ENCODE data around the gene APOA5. TPM values are rescaled to one million over a fixed set of nuclear protein-coding genes. Genes with fewer than 3 reads are reported as not detected.
A peak's percentile ranks its signal among the peaks of the same experiment; 100 is the strongest.

Gene APOA5
- total RNA-seq, 2 donors from 2014 or later = not detected

DNA sequence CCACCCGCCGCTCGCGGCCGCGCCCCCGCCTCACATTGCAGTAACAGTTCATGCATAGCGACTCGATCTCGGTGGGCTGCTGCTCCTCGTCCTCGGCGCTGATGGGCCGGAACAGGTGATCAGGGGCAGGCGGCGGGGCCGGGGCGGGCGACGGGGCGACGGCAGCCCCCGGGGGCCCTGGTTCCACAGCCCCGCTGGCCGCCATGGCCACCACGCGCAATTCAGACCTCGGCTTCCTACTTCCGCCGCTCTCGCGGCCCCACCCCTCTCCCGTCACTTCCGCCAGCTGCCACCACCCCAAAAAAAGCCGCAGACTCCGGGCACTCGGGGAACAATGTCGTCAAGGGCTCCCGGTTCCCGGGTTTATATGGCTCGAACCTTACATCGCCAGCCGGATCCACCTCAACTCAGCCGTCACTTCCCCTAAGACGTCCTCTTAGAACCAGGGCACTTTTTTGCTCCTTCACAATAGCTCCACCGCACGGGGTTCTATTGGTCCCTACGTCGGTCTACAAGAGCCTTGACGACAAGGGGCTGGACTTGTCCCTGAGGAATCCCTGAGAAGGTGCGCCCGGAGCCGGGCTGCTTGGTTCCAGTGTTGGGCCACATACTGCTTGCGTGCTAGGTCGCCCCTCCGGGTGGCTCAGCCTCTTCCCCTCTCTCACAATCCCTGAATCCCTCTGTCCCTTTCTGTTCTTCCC lies 3.7 kb downstream of the APOA5 start, which contains the start of gene ZPR1:
Gene ZPR1 (minus strand): TSS at position 238 of the 701 bp plus-strand sequence. CDS start 33 bp downstream, at position 205.
- ATAC-seq (ENCODE audit: insufficient number of reproducible peaks, low FRiP score, low read depth) = peak; percentile 64
- peak within 1 kb of the TSS; percentile 99 for H3K4me3 ChIP-seq
- H3K27me3 ChIP-seq (replicated peaks; ENCODE audit: insufficient read depth) = no peaks in the 10 kb centered on the region
- peaks cover 31% of the 10 kb centered on the region for H3K36me3 ChIP-seq
- H3K4me1 ChIP-seq (ENCODE audit: control insufficient read depth in 1 of 2, low read depth in 2 of 2) = peaks cover 12 to 26% of the 10 kb centered on the region in 2 donors
- H3K9me3 ChIP-seq = no peaks in the 10 kb centered on the region
- DNase-seq (ENCODE audit: low spot score) = peak; percentile 50
- peak within 1 kb of the TSS; percentile 77 to 86 for H3K27ac ChIP-seq
- TF ChIP-seq, protein P1, sequence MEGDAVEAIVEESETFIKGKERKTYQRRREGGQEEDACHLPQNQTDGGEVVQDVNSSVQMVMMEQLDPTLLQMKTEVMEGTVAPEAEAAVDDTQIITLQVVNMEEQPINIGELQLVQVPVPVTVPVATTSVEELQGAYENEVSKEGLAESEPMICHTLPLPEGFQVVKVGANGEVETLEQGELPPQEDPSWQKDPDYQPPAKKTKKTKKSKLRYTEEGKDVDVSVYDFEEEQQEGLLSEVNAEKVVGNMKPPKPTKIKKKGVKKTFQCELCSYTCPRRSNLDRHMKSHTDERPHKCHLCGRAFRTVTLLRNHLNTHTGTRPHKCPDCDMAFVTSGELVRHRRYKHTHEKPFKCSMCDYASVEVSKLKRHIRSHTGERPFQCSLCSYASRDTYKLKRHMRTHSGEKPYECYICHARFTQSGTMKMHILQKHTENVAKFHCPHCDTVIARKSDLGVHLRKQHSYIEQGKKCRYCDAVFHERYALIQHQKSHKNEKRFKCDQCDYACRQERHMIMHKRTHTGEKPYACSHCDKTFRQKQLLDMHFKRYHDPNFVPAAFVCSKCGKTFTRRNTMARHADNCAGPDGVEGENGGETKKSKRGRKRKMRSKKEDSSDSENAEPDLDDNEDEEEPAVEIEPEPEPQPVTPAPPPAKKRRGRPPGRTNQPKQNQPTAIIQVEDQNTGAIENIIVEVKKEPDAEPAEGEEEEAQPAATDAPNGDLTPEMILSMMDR (IDR thresholded peaks at IDR 0.05) = no peak

DNA sequence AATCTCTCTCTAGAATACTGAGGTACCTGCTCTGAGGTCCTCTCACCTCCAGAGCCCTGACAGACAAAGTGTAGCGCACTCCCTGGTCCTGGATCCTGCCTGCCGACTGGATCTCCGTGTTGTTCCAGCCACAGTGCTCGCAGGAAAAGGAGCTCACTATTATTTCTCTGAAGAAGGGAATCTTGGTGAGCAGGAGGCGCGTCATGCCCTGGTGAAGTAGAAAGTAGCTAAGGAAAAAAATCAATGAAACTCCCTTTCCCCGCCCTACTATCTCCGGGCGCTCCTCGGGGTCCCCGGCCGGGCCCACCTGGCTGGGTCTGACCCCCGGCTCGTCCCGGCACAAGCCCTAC lies 4.3 kb downstream of the APOA5 start:
- no peak for DNase-seq (ENCODE audit: low spot score)
- H3K4me3 ChIP-seq = peak overlapping the region; percentile 99
- H3K9me3 ChIP-seq = no peaks in the 10 kb centered on the region
- peaks cover 35% of the 10 kb centered on the region for H3K36me3 ChIP-seq
- H3K4me1 ChIP-seq (ENCODE audit: control insufficient read depth in 1 of 2, low read depth in 2 of 2) = peaks cover 12 to 26% of the 10 kb centered on the region in 2 donors
- H3K27me3 ChIP-seq (replicated peaks; ENCODE audit: insufficient read depth) = no peaks in the 10 kb centered on the region
- peak overlapping the region; percentile 77 to 86 for H3K27ac ChIP-seq
- ATAC-seq (ENCODE audit: insufficient number of reproducible peaks, low FRiP score, low read depth) = no peak
- TF ChIP-seq, protein P1 (IDR thresholded peaks at IDR 0.05) = no peak

DNA sequence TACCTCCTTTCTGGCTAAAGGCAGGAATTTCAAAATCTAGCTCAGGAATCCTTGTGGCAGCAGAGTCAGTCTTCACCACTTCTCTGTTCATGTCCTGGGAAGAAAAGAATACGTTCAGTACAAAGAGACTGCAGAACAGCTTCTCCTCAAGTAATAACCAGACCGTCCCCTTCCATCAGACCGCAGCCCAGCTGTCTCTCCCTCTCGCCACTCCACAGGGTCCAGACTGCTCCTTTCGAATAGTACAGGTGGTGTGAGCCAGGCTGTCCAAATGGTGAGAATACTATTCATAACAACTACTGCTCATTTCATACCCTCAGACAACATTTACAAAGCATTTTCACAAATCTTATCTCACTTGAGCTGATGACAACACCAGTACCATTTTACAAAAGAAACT lies 4.7 kb downstream of the APOA5 start:
- Histone ChIP-seq H3K9me3 (no peaks in the 10 kb centered on the region), H3K27ac (no peak overlapping the region), H3K4me3 (peak overlapping the region; percentile 99), H3K27me3 (replicated peaks; ENCODE audit: insufficient read depth) (no peaks in the 10 kb centered on the region), H3K36me3 (peaks cover 39% of the 10 kb centered on the region), H3K4me1 (ENCODE audit: control insufficient read depth in 1 of 2, low read depth in 2 of 2) (peaks cover 12 to 26% of the 10 kb centered on the region in 2 donors)
- TF ChIP-seq, protein P1 (IDR thresholded peaks at IDR 0.05) = no peak
- no peak for DNase-seq (ENCODE audit: low spot score)
- no peak for ATAC-seq (ENCODE audit: insufficient number of reproducible peaks, low FRiP score, low read depth)

DNA sequence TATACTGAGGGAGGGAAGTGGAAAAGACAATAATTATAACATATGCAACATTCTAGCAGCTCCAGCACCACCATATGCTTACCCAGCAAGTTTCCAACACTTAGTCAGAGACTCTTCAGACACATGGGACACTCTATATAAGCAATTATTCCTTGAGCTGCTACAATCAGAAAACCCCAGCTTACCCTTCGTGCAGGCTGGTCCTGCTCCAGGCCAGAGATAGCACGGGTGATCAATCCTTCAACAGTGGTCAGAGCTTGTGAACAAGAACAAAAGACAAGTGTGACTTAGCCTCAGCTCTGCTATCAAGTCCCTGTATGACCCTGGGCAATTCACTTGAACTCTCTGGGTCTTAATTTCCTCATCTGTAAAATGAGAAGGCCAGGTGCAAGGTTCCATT lies 5.4 kb downstream of the APOA5 start:
- no peak overlapping the region for H3K4me3 ChIP-seq
- H3K9me3 ChIP-seq = no peaks in the 10 kb centered on the region
- H3K36me3 ChIP-seq = peaks cover 43% of the 10 kb centered on the region
- H3K27me3 ChIP-seq (replicated peaks; ENCODE audit: insufficient read depth) = no peaks in the 10 kb centered on the region
- no peak for ATAC-seq (ENCODE audit: insufficient number of reproducible peaks, low FRiP score, low read depth)
- H3K27ac ChIP-seq = no peak overlapping the region
- TF ChIP-seq, protein P1 (IDR thresholded peaks at IDR 0.05) = no peak
- peaks cover 12 to 22% of the 10 kb centered on the region in 2 donors for H3K4me1 ChIP-seq (ENCODE audit: control insufficient read depth in 1 of 2, low read depth in 2 of 2)
- DNase-seq (ENCODE audit: low spot score) = no peak

DNA sequence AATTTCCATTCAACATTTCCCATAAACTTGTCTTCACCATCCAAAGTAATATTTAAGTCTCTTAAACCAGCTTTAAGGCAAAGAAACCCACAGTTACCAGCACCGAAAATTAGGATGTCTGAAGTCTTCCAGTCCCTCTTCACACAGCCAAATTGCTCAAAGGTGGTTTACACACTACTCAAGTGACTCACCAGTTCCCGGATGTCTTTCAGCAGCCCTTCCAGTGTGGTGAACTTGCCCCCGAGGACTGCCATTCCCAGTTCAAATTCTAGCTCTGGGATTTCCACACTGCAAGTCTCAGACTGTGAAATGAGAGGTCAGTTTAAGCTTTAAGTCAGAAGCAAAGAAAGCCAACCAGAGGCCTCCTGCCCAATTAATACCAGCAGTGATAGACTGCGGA lies 9.0 kb downstream of the APOA5 start:
- H3K36me3 ChIP-seq = peaks cover 73% of the 10 kb centered on the region
- DNase-seq (ENCODE audit: low spot score) (no peak), ATAC-seq (ENCODE audit: insufficient number of reproducible peaks, low FRiP score, low read depth) (no peak)
- H3K4me1 ChIP-seq (ENCODE audit: control insufficient read depth in 1 of 2, low read depth in 2 of 2) = peaks cover 9 to 10% of the 10 kb centered on the region in 2 donors
- H3K9me3 ChIP-seq = no peaks in the 10 kb centered on the region
- no peaks in the 10 kb centered on the region for H3K27me3 ChIP-seq (replicated peaks; ENCODE audit: insufficient read depth)
- no peak overlapping the region for H3K27ac ChIP-seq
- H3K4me3 ChIP-seq = no peak overlapping the region
- TF ChIP-seq, protein P1 (IDR thresholded peaks at IDR 0.05) = no peak

All from thoracic aorta (tissue), 2 donors.